ENCODE measurements around the gene ARL14EP.

DNA sequence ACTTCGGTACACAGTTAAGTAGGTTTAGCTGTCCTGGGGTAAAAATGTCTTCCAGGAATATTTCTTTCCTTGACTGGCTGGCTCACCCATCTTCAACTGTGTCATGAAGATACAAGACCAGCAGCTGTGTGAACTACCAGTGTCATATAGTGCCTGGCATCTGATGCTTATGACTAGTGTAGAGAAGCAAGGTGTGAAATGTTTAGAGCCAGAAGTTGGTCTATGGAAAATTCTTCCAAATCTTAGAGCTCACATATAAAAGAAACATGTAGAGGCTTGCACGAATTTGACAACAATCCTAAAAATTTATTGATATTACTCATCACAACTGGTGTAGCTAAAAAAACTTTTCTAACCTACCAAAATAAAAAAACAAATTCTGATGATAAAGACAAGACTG lies 54.4 kb downstream of the ARL14EP start:
- TF ChIP-seq, protein P1, sequence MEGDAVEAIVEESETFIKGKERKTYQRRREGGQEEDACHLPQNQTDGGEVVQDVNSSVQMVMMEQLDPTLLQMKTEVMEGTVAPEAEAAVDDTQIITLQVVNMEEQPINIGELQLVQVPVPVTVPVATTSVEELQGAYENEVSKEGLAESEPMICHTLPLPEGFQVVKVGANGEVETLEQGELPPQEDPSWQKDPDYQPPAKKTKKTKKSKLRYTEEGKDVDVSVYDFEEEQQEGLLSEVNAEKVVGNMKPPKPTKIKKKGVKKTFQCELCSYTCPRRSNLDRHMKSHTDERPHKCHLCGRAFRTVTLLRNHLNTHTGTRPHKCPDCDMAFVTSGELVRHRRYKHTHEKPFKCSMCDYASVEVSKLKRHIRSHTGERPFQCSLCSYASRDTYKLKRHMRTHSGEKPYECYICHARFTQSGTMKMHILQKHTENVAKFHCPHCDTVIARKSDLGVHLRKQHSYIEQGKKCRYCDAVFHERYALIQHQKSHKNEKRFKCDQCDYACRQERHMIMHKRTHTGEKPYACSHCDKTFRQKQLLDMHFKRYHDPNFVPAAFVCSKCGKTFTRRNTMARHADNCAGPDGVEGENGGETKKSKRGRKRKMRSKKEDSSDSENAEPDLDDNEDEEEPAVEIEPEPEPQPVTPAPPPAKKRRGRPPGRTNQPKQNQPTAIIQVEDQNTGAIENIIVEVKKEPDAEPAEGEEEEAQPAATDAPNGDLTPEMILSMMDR (IDR thresholded peaks at IDR 0.05) = no peak
- no peak for TF ChIP-seq POLR2A (IDR thresholded peaks at IDR 0.05)
